ENCODE measurements around the gene FBXO2.

DNA sequence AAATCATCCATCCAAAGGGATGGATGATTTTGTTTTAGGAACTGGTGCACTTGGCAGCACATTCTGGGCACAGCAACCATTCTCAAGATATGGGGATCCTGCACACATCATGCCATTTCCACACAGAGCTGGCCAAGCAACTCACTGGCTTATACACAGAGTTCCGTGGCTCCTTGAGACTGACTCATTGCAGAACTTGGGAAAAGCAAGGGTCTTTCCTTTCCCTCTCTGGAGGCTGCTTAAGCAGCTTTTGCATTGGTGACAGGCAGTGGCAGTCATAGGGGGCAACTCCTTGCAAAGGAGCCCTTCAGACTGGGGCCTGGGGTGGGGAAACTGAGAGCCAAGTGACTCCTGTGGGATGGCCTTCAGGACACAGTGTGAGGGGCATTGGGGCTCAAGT lies 28.6 kb upstream of the FBXO2 start:
- TF ChIP-seq, protein P1, sequence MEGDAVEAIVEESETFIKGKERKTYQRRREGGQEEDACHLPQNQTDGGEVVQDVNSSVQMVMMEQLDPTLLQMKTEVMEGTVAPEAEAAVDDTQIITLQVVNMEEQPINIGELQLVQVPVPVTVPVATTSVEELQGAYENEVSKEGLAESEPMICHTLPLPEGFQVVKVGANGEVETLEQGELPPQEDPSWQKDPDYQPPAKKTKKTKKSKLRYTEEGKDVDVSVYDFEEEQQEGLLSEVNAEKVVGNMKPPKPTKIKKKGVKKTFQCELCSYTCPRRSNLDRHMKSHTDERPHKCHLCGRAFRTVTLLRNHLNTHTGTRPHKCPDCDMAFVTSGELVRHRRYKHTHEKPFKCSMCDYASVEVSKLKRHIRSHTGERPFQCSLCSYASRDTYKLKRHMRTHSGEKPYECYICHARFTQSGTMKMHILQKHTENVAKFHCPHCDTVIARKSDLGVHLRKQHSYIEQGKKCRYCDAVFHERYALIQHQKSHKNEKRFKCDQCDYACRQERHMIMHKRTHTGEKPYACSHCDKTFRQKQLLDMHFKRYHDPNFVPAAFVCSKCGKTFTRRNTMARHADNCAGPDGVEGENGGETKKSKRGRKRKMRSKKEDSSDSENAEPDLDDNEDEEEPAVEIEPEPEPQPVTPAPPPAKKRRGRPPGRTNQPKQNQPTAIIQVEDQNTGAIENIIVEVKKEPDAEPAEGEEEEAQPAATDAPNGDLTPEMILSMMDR (IDR thresholded peaks at IDR 0.05; ENCODE audit: borderline replicate concordance, extremely low read depth, low read length, poor library complexity, severe bottlenecking): no peak
- TF ChIP-seq EZH2 (IDR thresholded peaks at IDR 0.05; ENCODE audit: borderline replicate concordance, low read depth, low read length, severe bottlenecking): no peak
